Body of pancreas (tissue), 4 donors: ENCODE measurements around the gene CEP112.

Experiments used
- CTCF ChIP-seq, 7 experiments: fragments of 450-650 bp in 4 of 7; fragments of 200-600 bp in 3 of 7; sonication (generic) in 3 of 7; IDR thresholded peaks; one replicate each; pipeline ENCODE4 v1.5.1; 2016 to 2019; ENCODE audit warnings: antibody characterized with exemption in 7 of 7
- POLR2A ChIP-seq, 3 donors: fragments of 450-650 bp; IDR thresholded peaks; one replicate each; pipeline ENCODE4 v1.6.1; 2016; ENCODE audit warnings: antibody characterized with exemption in 3 of 3, mild to moderate bottlenecking in 2 of 3

- TF ChIP-seq CTCF (IDR thresholded peaks at IDR 0.05) (no peak), POLR2A (IDR thresholded peaks at IDR 0.05) (no peak)
Measured at GRCh38 chr17:66021757-66022156, 170.2 kb downstream of the CEP112 start.
